BJ (cell line): ENCODE results near the gene RNF25. TPM values are rescaled to one million over a fixed set of nuclear protein-coding genes. Genes with fewer than 3 reads are reported as not detected.

Source experiments
- CTCF ChIA-PET: fragments of 350-600 bp; formaldehyde crosslinking; extraction: SDS; loops from one replicate; lab custom pipeline; 2021; ENCODE audit warnings: antibody characterized with exemption, inconsistent platforms; lab: Yijun Ruan, JAX
- POLR2A ChIA-PET: fragments of 300-600 bp; sonication (Branson Sonifier 250); formaldehyde crosslinking; extraction: SDS; loops from one replicate; lab custom pipeline; 2021; ENCODE audit warnings: antibody characterized with exemption; lab: Charles Lee
- DNase-seq: peaks from one replicate; pipeline ENCODE4 v3.0.0-alpha.2; 2011; ENCODE audit warnings: low read depth
- H3K27me3 ChIP-seq: 2 replicates; pipeline ENCODE4 v1.6.0; 2011; ENCODE audit warnings: low read length; ENCODE audit not compliant: control insufficient read depth, insufficient read depth
- H3K36me3 ChIP-seq: 2 replicates; pipeline ENCODE4 v1.5.1; 2011; ENCODE audit warnings: low read length; ENCODE audit not compliant: control insufficient read depth, insufficient read depth
- H3K4me3 ChIP-seq: 2 replicates; pipeline ENCODE4 v1.5.1; 2011; ENCODE audit warnings: low read depth, mild to moderate bottlenecking, control low read depth, low read length
- CTCF ChIP-seq: IDR thresholded peaks from 2 replicates; pipeline ENCODE4 v1.5.1; 2011; ENCODE audit warnings: low read depth, mild to moderate bottlenecking, control low read depth, inconsistent platforms, low read length, moderate library complexity; ENCODE audit not compliant: insufficient read depth
- polyA plus RNA-seq: library from polyadenylated mRNA; depleted of rRNA; stranded (reverse); fragments of >200 nt; gene quantifications from 2 replicates; pipeline ENCODE4 v1.2.3, GENCODE V29; 2011

Gene RNF25
- polyA plus RNA-seq, 1 experiment: 91.6 TPM

- Histone ChIP-seq H3K36me3 (peaks cover 37% of the 10 kb centered on the region), H3K27me3 (no peaks in the 10 kb centered on the region), H3K4me3 (no peak overlapping the region)
- DNase-seq: no peak
- no peak for TF ChIP-seq CTCF
- ChIA-PET POLR2A (no interaction called here), CTCF (interaction anchor here (1.0 kb wide), 1 partner anchor 26 kb away, joined by 3 read pairs; no protein-coding TSS in a partner anchor)
Measured at GRCh38 chr2:218662827-218663226, 9.0 kb downstream of the RNF25 start.

- CTCF ChIA-PET: no interaction called here
- POLR2A ChIA-PET: no interaction called here
- DNase-seq: no peak
Measured at GRCh38 chr2:218662377-218662776, 9.4 kb downstream of the RNF25 start.

GRCh38 chr2:218659988-218660358 lies 11.8 kb downstream of the RNF25 start:
- ChIA-PET CTCF (interaction anchor here (0.9 to 3.4 kb wide), 11 partner anchors 10 to 191 kb away, joined by 3 to 33 read pairs (median 8); partner anchors contain the start of genes PLCD4, RNF25, STK36 and TTLL4), POLR2A (interaction anchor here (0.6 to 0.9 kb wide), 4 partner anchors 28 to 187 kb away, joined by 3 to 6 read pairs (median 5); no protein-coding TSS in a partner anchor)
- Histone ChIP-seq H3K27me3 (no peaks in the 10 kb centered on the region), H3K36me3 (peaks cover 28% of the 10 kb centered on the region), H3K4me3 (peak overlapping the region; percentile 89)
- TF ChIP-seq CTCF: no peak
- DNase-seq: no peak

More at GRCh38 chr2:218662377-218662776, 9.4 kb downstream of the RNF25 start:
- TF ChIP-seq CTCF: no peak
- no peaks in the 10 kb centered on the region for H3K27me3 ChIP-seq
- H3K4me3 ChIP-seq: no peak overlapping the region
- H3K36me3 ChIP-seq: peaks cover 34% of the 10 kb centered on the region

- peak; percentile 45 for DNase-seq
Measured at GRCh38 chr2:218659258-218659987, 12.4 kb downstream of the RNF25 start, which contains the start of the genes BCS1L and ZNF142. Gene BCS1L, plus strand, starts transcription at chr2:218659683. Its CDS starts 1,305 bp downstream, at chr2:218660988. Gene ZNF142, minus strand, starts transcription at chr2:218659623. Its CDS starts 3,194 bp downstream, at chr2:218656429.

More at GRCh38 chr2:218659258-218659987, 12.4 kb downstream of the RNF25 start, which contains the start of the genes BCS1L and ZNF142:
- ChIA-PET POLR2A (interaction anchor here (0.6 to 0.9 kb wide), 4 partner anchors 28 to 188 kb away, joined by 3 to 6 read pairs (median 5); no protein-coding TSS in a partner anchor), CTCF (interaction anchor here (0.9 to 3.4 kb wide), 16 partner anchors 10 to 257 kb away, joined by 3 to 33 read pairs (median 4); partner anchors contain the start of genes PLCD4, RNF25, STK36 and TTLL4)
- no peaks in the 10 kb centered on the region for H3K27me3 ChIP-seq
- peak within 1 kb of the TSS; percentile 89 for H3K4me3 ChIP-seq
- peaks cover 25% of the 10 kb centered on the region for H3K36me3 ChIP-seq
- TF ChIP-seq CTCF: no peak
